Naive thymus-derived CD4-positive, alpha-beta T cell (primary cell): ENCODE data around the gene SDC3. TPM values are rescaled to one million over a fixed set of nuclear protein-coding genes. Genes with fewer than 3 reads are reported as not detected.

ENCODE experiments used
- ATAC-seq: fragments of 150-1000 bp; cut with Tn5 transposase; 2 replicates; pipeline ENCODE4 v1.10.0; 2021; ENCODE audit warnings: mild to moderate bottlenecking, moderate library complexity
- CTCF ChIA-PET: fragments of 350-600 bp; sonication (Branson Sonifier 250); formaldehyde crosslinking; loops from one replicate; lab custom pipeline; 2021; ENCODE audit warnings: antibody characterized with exemption; lab: Charles Lee
- POLR2A ChIA-PET: fragments of 350-600 bp; sonication (Branson Sonifier 250); formaldehyde crosslinking; loops from one replicate; lab custom pipeline; 2021; ENCODE audit warnings: antibody characterized with exemption, inconsistent platforms; lab: Charles Lee
- DNase-seq, 9 donors: peaks; one replicate each; pipeline versions ENCODE4 v3.0.0 to v3.0.0-alpha.2; 2020 to 2022; ENCODE audit warnings: mixed read lengths in 1 of 9
- H3K27ac ChIP-seq: one replicate; pipeline ENCODE4 v1.7.0; 2013; ENCODE audit warnings: mild to moderate bottlenecking, low read depth, low read length, moderate library complexity
- H3K27me3 ChIP-seq, 2 donors: one replicate each; pipeline ENCODE4 v1.7.0; 2013; ENCODE audit warnings: low read length in 2 of 2, mild to moderate bottlenecking in 2 of 2, moderate library complexity in 2 of 2; ENCODE audit not compliant: control insufficient read depth in 2 of 2, insufficient read depth in 2 of 2
- H3K36me3 ChIP-seq, 3 experiments: 1 replicate in 2 of 3; 2 replicates in 1 of 3; pipeline ENCODE4 v1.7.0; 2013; ENCODE audit warnings: low read length in 3 of 3, mild to moderate bottlenecking in 3 of 3, moderate library complexity in 1 of 3; ENCODE audit not compliant: insufficient read depth in 3 of 3, control insufficient read depth in 2 of 3
- H3K4me1 ChIP-seq, 2 donors: one replicate each; pipeline ENCODE4 v1.7.0; 2013; ENCODE audit warnings: low read length in 2 of 2, mild to moderate bottlenecking in 2 of 2, moderate library complexity in 1 of 2; ENCODE audit not compliant: control insufficient read depth in 2 of 2, insufficient read depth in 2 of 2
- H3K4me3 ChIP-seq: 2 replicates; pipeline ENCODE4 v1.7.0; 2013; ENCODE audit warnings: mild to moderate bottlenecking, low read length
- H3K9me3 ChIP-seq, 3 experiments: 1 replicate in 2 of 3; 2 replicates in 1 of 3; pipeline ENCODE4 v1.7.0; 2013; ENCODE audit warnings: low read length in 3 of 3; ENCODE audit not compliant: control insufficient read depth in 2 of 3
- H3K27ac Mint-ChIP-seq, 9 donors: one replicate each; pipeline ENCODE4 v1.8.0; 2020 to 2022; ENCODE audit warnings: mixed read lengths in 9 of 9, mild to moderate bottlenecking in 8 of 9, moderate library complexity in 5 of 9, inconsistent platforms in 2 of 9
- H3K27me3 Mint-ChIP-seq, 5 donors: one replicate each; pipeline ENCODE4 v1.8.0; 2021 to 2022; ENCODE audit warnings: mixed read lengths in 5 of 5, mild to moderate bottlenecking in 1 of 5
- H3K36me3 Mint-ChIP-seq, 5 donors: one replicate each; pipeline ENCODE4 v1.8.0; 2020 to 2022; ENCODE audit warnings: mixed read lengths in 5 of 5, mild to moderate bottlenecking in 3 of 5, inconsistent platforms in 1 of 5
- H3K4me1 Mint-ChIP-seq, 7 donors: one replicate each; pipeline ENCODE4 v1.8.0; 2020 to 2022; ENCODE audit warnings: mixed read lengths in 7 of 7, mild to moderate bottlenecking in 3 of 7, inconsistent platforms in 1 of 7
- H3K4me3 Mint-ChIP-seq, 10 donors: one replicate each; pipeline ENCODE4 v1.8.0; 2020 to 2022; ENCODE audit warnings: mild to moderate bottlenecking in 10 of 10, mixed read lengths in 10 of 10, moderate library complexity in 6 of 10, inconsistent platforms in 2 of 10
- H3K9me3 Mint-ChIP-seq, 11 donors: one replicate each; pipeline ENCODE4 v1.8.0; 2020 to 2022; ENCODE audit warnings: mixed read lengths in 11 of 11, mild to moderate bottlenecking in 4 of 11, inconsistent platforms in 1 of 11, moderate library complexity in 1 of 11
- intact Hi-C, 2 donors: fragments of 100-400 bp; cut with micrococcal nuclease; formaldehyde crosslinking; loops; one replicate each; pipeline ENCODE4 v1.15.1; 2023
- polyA plus RNA-seq, 2 donors: library from polyadenylated mRNA; unstranded; fragments of 300-500 nt; fragmentation: Illumina TruSeq; gene quantifications; one replicate each; pipeline ENCODE4 v1.2.3, GENCODE V29; 2021
- total RNA-seq, 6 experiments: library from RNA in 5 of 6; stranded (reverse) in 5 of 6; gene quantifications; 1 replicate in 5 of 6; 2 replicates in 1 of 6; pipeline ENCODE4 v1.2.3 and lab custom pipeline; 2021 to 2026

SDC3 gene
- total and polyA plus RNA-seq, 7 experiments from 2014 or later = 0.07 to 0.42 (median 0.27) TPM; not detected in 1

- ChIA-PET POLR2A (interaction anchor here (0.6 kb wide), 1 partner anchor 8 kb away, joined by 4 read pairs; no protein-coding TSS in a partner anchor), CTCF (interaction anchor here (0.6 to 2.1 kb wide), 5 partner anchors 12 to 211 kb away, joined by 3 to 9 read pairs (median 3); no protein-coding TSS in a partner anchor)
- peaks cover 0 to 6% (median 0%) of the 10 kb centered on the region in 7 donors for H3K4me1 Mint-ChIP-seq
- no peaks in the 10 kb centered on the region for H3K9me3 ChIP-seq
- H3K4me1 ChIP-seq = peaks cover 0 to 11% of the 10 kb centered on the region in 2 donors
- peaks cover 4 to 20% (median 13%) of the 10 kb centered on the region in 5 donors for H3K36me3 Mint-ChIP-seq
- H3K4me3 ChIP-seq = no peak overlapping the region
- no peaks in the 10 kb centered on the region for H3K27me3 Mint-ChIP-seq
- no peaks in the 10 kb centered on the region for H3K27me3 ChIP-seq
- DNase-seq = no peak
- peaks cover 12 to 29% (median 21%) of the 10 kb centered on the region in 3 experiments for H3K36me3 ChIP-seq
- no peak overlapping the region for H3K4me3 Mint-ChIP-seq
- peaks cover 0 to 5% (median 0%) of the 10 kb centered on the region in 11 donors for H3K9me3 Mint-ChIP-seq
- intact Hi-C loops = loop anchor here (1.0 to 5.0 kb wide), 4 partner anchors 129 to 213 kb away; no protein-coding TSS in a partner anchor
- H3K27ac ChIP-seq = no peak overlapping the region
- no peak for ATAC-seq
- peak overlapping the region in 2 of 9 donors; percentile 13 to 36 for H3K27ac Mint-ChIP-seq
These were observed 21.5 kb upstream of the SDC3 start for GRCh38 chr1:30929944-30930525.

DNA sequence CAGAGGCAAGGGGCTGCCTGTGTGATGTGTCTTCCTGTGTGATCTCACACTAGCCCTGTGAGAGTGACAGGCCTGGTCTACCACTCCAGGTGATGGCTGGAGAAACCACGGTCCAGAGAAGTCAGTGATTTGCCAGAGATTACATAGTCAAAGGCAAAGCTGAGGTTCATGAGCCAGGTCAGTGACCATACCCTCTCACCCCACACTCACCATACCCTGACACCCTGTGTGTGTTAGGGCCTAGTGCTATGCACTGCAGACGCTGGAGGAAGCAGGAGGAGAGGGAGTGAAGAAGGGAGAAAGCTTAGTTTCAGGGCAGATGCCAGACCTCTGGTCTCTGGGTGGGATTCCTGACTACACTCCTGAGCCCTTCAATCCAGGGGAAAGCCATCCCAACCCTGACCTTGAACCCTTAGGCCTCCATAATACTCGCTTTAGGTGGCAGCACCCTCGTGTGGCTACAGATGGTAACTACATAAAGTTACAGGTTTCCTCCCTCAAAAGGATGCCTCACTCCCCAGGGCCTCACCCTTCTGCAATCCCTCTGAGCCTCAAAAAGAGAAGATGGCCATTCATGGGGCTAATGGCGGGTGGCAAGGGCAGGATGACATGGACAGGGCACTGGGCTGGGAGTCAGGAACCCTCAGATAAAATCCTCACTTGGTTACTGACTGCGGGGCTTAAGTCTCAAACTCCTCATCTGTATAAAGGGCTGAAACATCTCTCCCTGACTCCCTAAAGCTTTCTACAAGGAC, 20.8 kb upstream of the SDC3 start:
- no peaks in the 10 kb centered on the region for H3K27me3 ChIP-seq
- H3K4me3 Mint-ChIP-seq = no peak overlapping the region
- H3K27me3 Mint-ChIP-seq = no peaks in the 10 kb centered on the region
- no peak overlapping the region for H3K27ac ChIP-seq
- peak overlapping the region in 7 of 9 donors; percentile 20 to 71 (median 48) for H3K27ac Mint-ChIP-seq
- H3K4me1 ChIP-seq = peaks cover 0 to 11% of the 10 kb centered on the region in 2 donors
- ATAC-seq (peak; percentile 82), DNase-seq (peak in 7 of 9 donors; percentile 24 to 53 (median 41))
- ChIA-PET POLR2A (no interaction called here), CTCF (interaction anchor here (0.6 to 2.3 kb wide), 8 partner anchors 13 to 210 kb away, joined by 3 to 16 read pairs (median 4); no protein-coding TSS in a partner anchor)
- intact Hi-C loops = loop anchor here (1.0 to 5.0 kb wide), 4 partner anchors 128 to 212 kb away; no protein-coding TSS in a partner anchor
- peaks cover 0 to 13% (median 8%) of the 10 kb centered on the region in 5 donors for H3K36me3 Mint-ChIP-seq
- H3K9me3 ChIP-seq = no peaks in the 10 kb centered on the region
- H3K36me3 ChIP-seq = peaks cover 4 to 22% (median 14%) of the 10 kb centered on the region in 3 experiments
- H3K4me3 ChIP-seq = no peak overlapping the region
- peaks cover 0 to 3% (median 0%) of the 10 kb centered on the region in 11 donors for H3K9me3 Mint-ChIP-seq
- peaks cover 0 to 6% (median 0%) of the 10 kb centered on the region in 7 donors for H3K4me1 Mint-ChIP-seq

GRCh38 chr1:30928789-30929134, 20.2 kb upstream of the SDC3 start:
- H3K9me3 ChIP-seq = no peaks in the 10 kb centered on the region
- H3K4me1 Mint-ChIP-seq = peaks cover 0 to 4% (median 0%) of the 10 kb centered on the region in 7 donors
- peaks cover 0 to 3% (median 0%) of the 10 kb centered on the region in 11 donors for H3K9me3 Mint-ChIP-seq
- peak overlapping the region in 1 of 9 donors; percentile 28 for H3K27ac Mint-ChIP-seq
- H3K4me1 ChIP-seq = peaks cover 0 to 11% of the 10 kb centered on the region in 2 donors
- ChIA-PET CTCF (interaction anchor here (0.9 to 2.3 kb wide), 6 partner anchors 14 to 210 kb away, joined by 3 to 16 read pairs (median 4); no protein-coding TSS in a partner anchor), POLR2A (no interaction called here)
- no peak overlapping the region for H3K4me3 Mint-ChIP-seq
- H3K36me3 Mint-ChIP-seq = peaks cover 0 to 8% (median 5%) of the 10 kb centered on the region in 5 donors
- intact Hi-C loops = loop anchor here (1.0 to 5.0 kb wide), 4 partner anchors 127 to 211 kb away; no protein-coding TSS in a partner anchor
- no peaks in the 10 kb centered on the region for H3K27me3 Mint-ChIP-seq
- DNase-seq = no peak
- H3K4me3 ChIP-seq = no peak overlapping the region
- no peaks in the 10 kb centered on the region for H3K27me3 ChIP-seq
- H3K27ac ChIP-seq = no peak overlapping the region
- no peak for ATAC-seq
- H3K36me3 ChIP-seq = peaks cover 4 to 16% (median 8%) of the 10 kb centered on the region in 3 experiments

DNA sequence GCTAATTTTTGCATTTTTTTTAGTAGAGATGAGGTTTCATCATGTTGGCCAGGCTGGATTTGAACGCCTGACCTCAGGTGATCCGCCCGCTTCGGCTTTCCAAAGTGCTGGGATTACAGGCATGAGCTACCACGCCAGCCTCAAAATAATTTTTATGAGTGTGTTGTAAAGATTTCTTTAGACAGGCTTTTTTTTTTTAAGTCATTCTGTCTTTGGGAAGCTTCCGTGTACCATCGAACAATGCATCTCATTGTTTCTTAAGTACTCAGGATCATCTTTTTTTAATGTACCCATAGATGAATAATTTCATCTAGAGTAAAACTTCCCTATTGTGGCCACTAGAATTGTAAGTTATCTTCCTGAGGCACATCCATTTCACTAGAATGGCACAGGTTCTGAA, 19.6 kb upstream of the SDC3 start:
- H3K4me1 ChIP-seq = peaks cover 0 to 11% of the 10 kb centered on the region in 2 donors
- POLR2A ChIA-PET = no interaction called here
- H3K9me3 Mint-ChIP-seq = peaks cover 0 to 3% (median 0%) of the 10 kb centered on the region in 11 donors
- intact Hi-C loops = loop anchor here in 1 of 2 donors (5.0 kb wide), 1 partner anchor 211 kb away; no protein-coding TSS in a partner anchor
- H3K27me3 ChIP-seq = no peaks in the 10 kb centered on the region
- H3K9me3 ChIP-seq = no peaks in the 10 kb centered on the region
- no peak overlapping the region for H3K27ac ChIP-seq
- H3K4me1 Mint-ChIP-seq = peaks cover 0 to 4% (median 0%) of the 10 kb centered on the region in 7 donors
- DNase-seq (no peak), ATAC-seq (no peak)
- no peak overlapping the region for H3K27ac Mint-ChIP-seq
- H3K36me3 Mint-ChIP-seq = peaks cover 0 to 8% (median 3%) of the 10 kb centered on the region in 5 donors
- no peak overlapping the region for H3K4me3 Mint-ChIP-seq
- peaks cover 4 to 11% (median 5%) of the 10 kb centered on the region in 3 experiments for H3K36me3 ChIP-seq
- CTCF ChIA-PET = interaction anchor here (0.8 to 2.3 kb wide), 6 partner anchors 14 to 209 kb away, joined by 3 to 16 read pairs (median 4); no protein-coding TSS in a partner anchor
- H3K4me3 ChIP-seq = no peak overlapping the region
- H3K27me3 Mint-ChIP-seq = peaks cover 0 to 2% (median 0%) of the 10 kb centered on the region in 5 donors

GRCh38 chr1:30927448-30927847, 18.9 kb upstream of the SDC3 start:
- ChIA-PET CTCF (interaction anchor here (0.8 to 2.3 kb wide), 2 partner anchors 28 to 126 kb away, joined by 3 to 16 read pairs; no protein-coding TSS in a partner anchor), POLR2A (no interaction called here)
- no peak overlapping the region for H3K4me3 Mint-ChIP-seq
- Histone ChIP-seq H3K36me3 (peaks cover 0 to 5% (median 4%) of the 10 kb centered on the region in 3 experiments), H3K27me3 (peaks cover 0 to under 1% of the 10 kb centered on the region in 2 donors), H3K4me1 (peaks cover 0 to 11% of the 10 kb centered on the region in 2 donors), H3K27ac (no peak overlapping the region), H3K4me3 (no peak overlapping the region), H3K9me3 (no peaks in the 10 kb centered on the region)
- H3K27ac Mint-ChIP-seq = no peak overlapping the region
- H3K36me3 Mint-ChIP-seq = peaks cover 0 to 2% (median 0%) of the 10 kb centered on the region in 5 donors
- peaks cover 0 to 5% (median 0%) of the 10 kb centered on the region in 5 donors for H3K27me3 Mint-ChIP-seq
- H3K4me1 Mint-ChIP-seq = peaks cover 0 to 4% (median 0%) of the 10 kb centered on the region in 7 donors
- ATAC-seq = no peak
- DNase-seq = no peak
- H3K9me3 Mint-ChIP-seq = peaks cover 0 to 3% (median 0%) of the 10 kb centered on the region in 11 donors
- intact Hi-C loops = loop anchor here in 1 of 2 donors (5.0 kb wide), 1 partner anchor 210 kb away; no protein-coding TSS in a partner anchor

DNA sequence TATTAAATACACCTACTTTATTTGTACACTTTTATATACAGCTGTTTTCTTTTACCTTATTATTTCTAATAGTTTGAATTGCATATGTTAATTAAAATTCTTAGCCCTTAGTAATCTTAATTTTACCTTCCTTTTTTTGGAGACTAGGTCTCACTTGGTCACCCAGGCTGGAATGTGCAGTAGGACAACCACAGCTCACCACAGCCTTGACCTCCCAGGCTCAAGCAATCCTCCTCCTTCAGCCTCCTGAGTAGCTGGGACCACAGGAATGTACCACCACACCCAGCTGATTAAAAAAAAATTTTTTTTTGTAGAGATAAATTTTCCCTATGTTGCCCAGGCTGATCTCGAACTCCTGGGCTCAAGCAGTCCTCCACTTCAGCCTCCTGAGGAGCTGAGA, 15.0 kb upstream of the SDC3 start:
- DNase-seq (no peak), ATAC-seq (no peak)
- Mint-ChIP-seq H3K27me3 (peaks cover 0 to 20% (median 0%) of the 10 kb centered on the region in 5 donors), H3K4me1 (peaks cover 0 to 6% (median 0%) of the 10 kb centered on the region in 7 donors), H3K36me3 (no peaks in the 10 kb centered on the region), H3K4me3 (no peak overlapping the region), H3K9me3 (no peaks in the 10 kb centered on the region), H3K27ac (no peak overlapping the region)
- Histone ChIP-seq H3K9me3 (no peaks in the 10 kb centered on the region), H3K4me3 (no peak overlapping the region), H3K4me1 (peaks cover 0 to 2% of the 10 kb centered on the region in 2 donors), H3K27me3 (peaks cover 0 to 3% of the 10 kb centered on the region in 2 donors), H3K36me3 (no peaks in the 10 kb centered on the region), H3K27ac (no peak overlapping the region)
- ChIA-PET POLR2A (interaction anchor here (0.6 kb wide), 1 partner anchor 14 kb away, joined by 3 read pairs; no protein-coding TSS in a partner anchor), CTCF (interaction anchor here (0.7 kb wide), 1 partner anchor 19 kb away, joined by 3 read pairs; no protein-coding TSS in a partner anchor)
- intact Hi-C loops = no loop called here
